ENCODE measurements around the gene LRP1-AS.

- no peak for TF ChIP-seq CTCF (IDR thresholded peaks at IDR 0.05; ENCODE audit: low read depth, low read length)
- no peak for TF ChIP-seq MAX (IDR thresholded peaks at IDR 0.05; ENCODE audit: low read depth, low read length)
- no peak for TF ChIP-seq POLR2A (IDR thresholded peaks at IDR 0.05; ENCODE audit: extremely low read depth, insufficient read length)
These were observed 4.7 kb downstream of the LRP1-AS start for GRCh38 chr12:57142727-57143126.
